Caco-2 (cell line): ENCODE results near the gene EMB. TPM values are rescaled to one million over a fixed set of nuclear protein-coding genes. Genes with fewer than 3 reads are reported as not detected.
"Not testable (repeated sequence)": the region's sequence is repeated elsewhere in the genome, so short reads cannot be mapped to it uniquely, and the experiment has no call there.

ENCODE experiments used
- BruUV-seq: library from RNA; stranded (reverse); fragments of 400-500 nt; replicated peaks from 2 replicates; lab custom pipeline; 2021; lab: Mats Ljungman, UMichigan
- CTCF ChIA-PET: fragments of 300-600 bp; sonication (Branson Sonifier 250); formaldehyde crosslinking; loops from one replicate; lab custom pipeline; 2022; ENCODE audit warnings: antibody characterized with exemption; lab: Charles Lee
- POLR2A ChIA-PET: fragments of 300-600 bp; sonication (Branson Sonifier 250); formaldehyde crosslinking; loops from one replicate; lab custom pipeline; 2022; ENCODE audit warnings: antibody characterized with exemption; lab: Charles Lee
- DNase-seq, 2 experiments: peaks; one replicate each; pipeline versions ENCODE4 v3.0.0 to v3.0.0-alpha.2; 2020 to 2022
- H3K27me3 ChIP-seq: replicated peaks from 2 replicates; pipeline ENCODE4 v1.6.0; 2011; ENCODE audit warnings: low read length; ENCODE audit not compliant: control insufficient read depth, insufficient read depth
- H3K36me3 ChIP-seq: 2 replicates; pipeline ENCODE4 v1.5.1; 2011; ENCODE audit warnings: low read length; ENCODE audit not compliant: control insufficient read depth, insufficient read depth
- H3K4me1 ChIP-seq: fragments of 250-450 bp; sonication (Bioruptor Pico); 2 replicates; pipeline ENCODE4 v1.5.1; 2020; ENCODE audit warnings: mild to moderate bottlenecking
- H3K4me3 ChIP-seq: 2 replicates; pipeline ENCODE4 v1.5.1; 2011; ENCODE audit warnings: low read depth, mild to moderate bottlenecking, control low read depth, low read length
- H3K9me3 ChIP-seq: fragments of 250-450 bp; sonication (Bioruptor Pico); 2 replicates; pipeline ENCODE4 v1.5.1; 2020; ENCODE audit warnings: mild to moderate bottlenecking, moderate library complexity
- H3K27ac Mint-ChIP-seq: one replicate; pipeline ENCODE4 v1.8.0; 2022; ENCODE audit warnings: mixed read lengths; ENCODE audit not compliant: unreplicated experiment
- H3K27me3 Mint-ChIP-seq: one replicate; pipeline ENCODE4 v1.8.0; 2022; ENCODE audit warnings: mixed read lengths; ENCODE audit not compliant: insufficient read depth, unreplicated experiment
- H3K36me3 Mint-ChIP-seq: one replicate; pipeline ENCODE4 v1.8.0; 2022; ENCODE audit warnings: mild to moderate bottlenecking, mixed read lengths; ENCODE audit not compliant: insufficient read depth, unreplicated experiment
- H3K4me1 Mint-ChIP-seq: one replicate; pipeline ENCODE4 v1.8.0; 2022; ENCODE audit warnings: low read depth, mixed read lengths; ENCODE audit not compliant: unreplicated experiment
- H3K4me3 Mint-ChIP-seq: one replicate; pipeline ENCODE4 v1.8.0; 2022; ENCODE audit warnings: mild to moderate bottlenecking, moderate library complexity, mixed read lengths; ENCODE audit not compliant: unreplicated experiment
- H3K9me3 Mint-ChIP-seq: one replicate; pipeline ENCODE4 v1.8.0; 2022; ENCODE audit warnings: mixed read lengths; ENCODE audit not compliant: unreplicated experiment
- CTCF ChIP-seq, 2 experiments: fragments of 200-600 bp in 1 of 2; IDR thresholded peaks; 1 replicate in 1 of 2; 2 replicates in 1 of 2; pipeline versions ENCODE4 v1.5.1 to v1.8.0; 2011 to 2022; ENCODE audit warnings: antibody characterized with exemption in 1 of 2, control low read depth in 1 of 2, inconsistent platforms in 1 of 2, low read depth in 1 of 2, low read length in 1 of 2, mild to moderate bottlenecking in 1 of 2, moderate library complexity in 1 of 2; ENCODE audit not compliant: insufficient read depth in 1 of 2, severe bottlenecking in 1 of 2, unreplicated experiment in 1 of 2
- intact Hi-C: fragments of 100-400 bp; cut with micrococcal nuclease; formaldehyde crosslinking; loops from one replicate; pipeline ENCODE4 v1.10.0; 2022; ENCODE audit not compliant: unreplicated experiment
- total RNA-seq: library from RNA; stranded (reverse); gene quantifications from 2 replicates; pipeline ENCODE4 v1.2.3, GENCODE V29; 2022

EMB gene
- total RNA-seq, 1 experiment from 2014 or later = 0.54 TPM

GRCh38 chr5:50401336-50401735, 39.8 kb downstream of the EMB start:
- no peaks in the 10 kb centered on the region for H3K36me3 Mint-ChIP-seq

DNA sequence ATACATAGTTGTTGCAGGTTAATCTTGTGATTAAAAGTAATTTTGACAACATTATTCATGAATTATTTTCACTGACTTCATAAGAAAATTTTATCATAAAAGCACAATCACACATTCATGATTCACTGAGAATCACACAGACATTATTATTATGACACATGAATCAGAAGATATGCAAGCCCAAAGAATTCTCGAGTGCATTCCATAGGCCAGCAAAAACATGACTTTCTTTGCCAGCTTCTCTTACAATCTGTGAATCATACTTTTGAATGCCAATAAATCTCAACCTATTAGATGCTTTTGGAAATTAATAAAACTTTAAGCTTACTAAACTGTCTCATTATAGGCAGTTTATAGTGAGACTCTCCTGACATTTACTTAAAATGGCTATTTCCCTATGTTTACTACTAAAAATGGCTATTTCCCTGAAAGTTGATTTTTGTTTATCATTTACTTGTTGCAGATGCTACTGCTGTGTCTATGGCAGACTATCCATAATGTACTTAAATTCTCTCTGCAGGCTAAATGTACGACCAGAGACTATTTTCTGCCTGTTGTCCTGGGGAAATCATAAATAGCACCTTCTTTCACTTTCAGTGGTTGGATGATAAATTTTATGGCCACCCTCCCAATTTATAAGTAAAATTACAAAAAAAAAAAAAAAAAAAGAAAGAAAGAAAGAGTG, 47.0 kb downstream of the EMB start:
- H3K27me3 Mint-ChIP-seq, CTCF ChIA-PET, POLR2A ChIA-PET: not testable (repeated sequence)

More at GRCh38 chr5:50401336-50401735, 39.8 kb downstream of the EMB start:
- Histone ChIP-seq H3K4me1 (no peaks in the 10 kb centered on the region), H3K4me3 (no peak overlapping the region), H3K9me3 (no peaks in the 10 kb centered on the region), H3K27me3 (no peaks in the 10 kb centered on the region), H3K36me3 (no peaks in the 10 kb centered on the region)
- ChIA-PET POLR2A (no interaction called here), CTCF (no interaction called here)
- TF ChIP-seq CTCF (IDR thresholded peaks at IDR 0.05; ENCODE audit: insufficient read depth in 1 of 2, low read depth in 1 of 2, low read length in 1 of 2, severe bottlenecking in 1 of 2, unreplicated experiment in 1 of 2) = no peak
- intact Hi-C loops = no loop called here
- DNase-seq = no peak
- no peaks in the 10 kb centered on the region for H3K4me1 Mint-ChIP-seq
- H3K4me3 Mint-ChIP-seq = no peak overlapping the region
- H3K27me3 Mint-ChIP-seq = no peaks in the 10 kb centered on the region
- BruUV-seq = no TSS peak
- no peaks in the 10 kb centered on the region for H3K9me3 Mint-ChIP-seq
- no peak overlapping the region for H3K27ac Mint-ChIP-seq

GRCh38 chr5:50392289-50392688, 48.8 kb downstream of the EMB start:
- H3K4me1 ChIP-seq, H3K27me3 ChIP-seq, BruUV-seq, H3K9me3 ChIP-seq, H3K9me3 Mint-ChIP-seq, H3K27ac Mint-ChIP-seq, POLR2A ChIA-PET, H3K4me3 ChIP-seq, intact Hi-C loops, H3K36me3 Mint-ChIP-seq, H3K27me3 Mint-ChIP-seq, DNase-seq, H3K4me1 Mint-ChIP-seq, CTCF ChIA-PET, H3K36me3 ChIP-seq, H3K4me3 Mint-ChIP-seq: not testable (repeated sequence)

More for the DNA sequence above, 47.0 kb downstream of the EMB start:
- intact Hi-C loops, H3K27me3 ChIP-seq, H3K4me3 Mint-ChIP-seq, H3K4me3 ChIP-seq, H3K9me3 Mint-ChIP-seq, H3K4me1 Mint-ChIP-seq, H3K36me3 ChIP-seq, H3K9me3 ChIP-seq, H3K36me3 Mint-ChIP-seq, DNase-seq, H3K27ac Mint-ChIP-seq, H3K4me1 ChIP-seq, BruUV-seq: not testable (repeated sequence)

DNA sequence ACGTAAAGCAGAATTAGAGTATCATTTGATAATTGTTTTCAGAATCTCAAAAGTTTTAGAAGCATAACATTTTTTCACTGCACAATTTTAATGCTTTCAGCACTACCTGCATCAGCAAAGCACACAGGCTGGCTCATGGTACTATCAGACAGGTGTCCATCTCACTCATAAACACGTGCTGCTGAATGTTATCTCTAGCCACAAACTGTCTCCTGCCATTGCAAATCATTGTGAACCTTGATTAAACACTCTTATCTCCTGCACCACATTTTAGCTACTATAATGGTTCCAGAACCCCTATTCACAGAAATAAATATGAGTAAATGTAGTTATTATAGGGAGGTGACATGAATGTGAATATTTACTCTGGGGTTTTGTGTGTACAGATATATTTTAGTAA, 56.7 kb downstream of the EMB start:
- POLR2A ChIA-PET, intact Hi-C loops, H3K27me3 Mint-ChIP-seq: not testable (repeated sequence)

GRCh38 chr5:50376696-50377095, 64.4 kb downstream of the EMB start:
- BruUV-seq, H3K27me3 Mint-ChIP-seq, H3K27ac Mint-ChIP-seq, H3K27me3 ChIP-seq, H3K4me3 Mint-ChIP-seq, H3K36me3 ChIP-seq, POLR2A ChIA-PET, intact Hi-C loops, H3K36me3 Mint-ChIP-seq, CTCF ChIA-PET, H3K9me3 ChIP-seq, H3K4me1 ChIP-seq, DNase-seq, H3K4me1 Mint-ChIP-seq, H3K4me3 ChIP-seq: not testable (repeated sequence)
- H3K9me3 Mint-ChIP-seq = peaks cover 25% of the 10 kb centered on the region

More for the DNA sequence above, 56.7 kb downstream of the EMB start:
- CTCF ChIA-PET, H3K4me1 ChIP-seq, DNase-seq, H3K4me3 ChIP-seq, BruUV-seq, H3K36me3 ChIP-seq, H3K9me3 Mint-ChIP-seq, H3K4me3 Mint-ChIP-seq, H3K27ac Mint-ChIP-seq, H3K9me3 ChIP-seq, H3K4me1 Mint-ChIP-seq, H3K36me3 Mint-ChIP-seq, H3K27me3 ChIP-seq: not testable (repeated sequence)

DNA sequence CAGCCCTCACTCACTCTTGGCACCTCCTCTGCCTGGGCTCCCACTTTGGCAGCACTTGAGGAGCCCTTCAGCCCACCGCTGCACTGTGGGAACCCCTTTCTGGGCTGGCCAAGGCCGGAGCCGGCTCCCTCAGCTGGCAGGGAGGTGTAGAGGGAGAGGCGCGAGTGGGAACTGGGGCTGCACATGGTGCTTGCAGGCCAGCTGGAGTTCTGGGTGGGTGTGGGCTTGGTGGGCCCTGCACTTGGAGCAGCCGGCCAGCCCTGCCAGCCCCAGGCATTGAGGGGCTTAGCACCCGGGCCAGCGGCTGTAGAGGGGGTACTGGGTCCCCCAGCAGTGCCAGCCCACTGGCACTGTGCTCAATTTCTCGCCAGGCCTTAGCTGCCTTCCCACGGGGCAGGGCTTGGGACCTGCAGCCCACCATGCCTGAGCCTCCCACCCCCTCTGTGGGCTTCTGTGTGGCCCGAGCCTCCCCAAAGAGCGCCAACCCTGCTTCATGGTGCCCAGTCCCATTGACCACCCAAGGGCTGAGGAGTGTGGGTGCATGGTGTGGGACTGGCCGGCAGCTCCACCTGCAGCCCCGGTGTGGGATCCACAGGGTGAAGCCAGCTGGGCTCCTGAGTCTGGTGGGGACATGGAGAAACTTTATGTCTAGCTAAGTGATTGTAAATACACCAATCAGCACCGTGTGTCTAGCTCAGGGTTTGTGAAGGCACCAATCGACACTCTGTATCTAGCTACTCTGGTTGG, 71.6 kb downstream of the EMB start:
- intact Hi-C loops, H3K4me1 Mint-ChIP-seq, H3K4me3 Mint-ChIP-seq, POLR2A ChIA-PET, H3K27ac Mint-ChIP-seq, BruUV-seq, DNase-seq, H3K27me3 ChIP-seq, H3K4me3 ChIP-seq, H3K4me1 ChIP-seq, H3K9me3 ChIP-seq, CTCF ChIA-PET, H3K36me3 ChIP-seq, H3K36me3 Mint-ChIP-seq, H3K27me3 Mint-ChIP-seq: not testable (repeated sequence)
- H3K9me3 Mint-ChIP-seq = peaks cover 30% of the 10 kb centered on the region
